ENCODE data around the gene FBXL13. TPM values are rescaled to one million over a fixed set of nuclear protein-coding genes. Genes with fewer than 3 reads are reported as not detected.

The FBXL13 gene
- total and polyA plus RNA-seq, 2 of the 8 experiments (the other 6 are each of a cell fraction or from before 2014, with no cell fraction given) = 1.2 to 2.8 TPM

GRCh38 chr7:102845346-102845745, 229.2 kb downstream of the FBXL13 start (continued):
- no peak for TF ChIP-seq FOSL1 (IDR thresholded peaks at IDR 0.05; ENCODE audit: insufficient read depth, low read depth, low read length)
- no peak for TF ChIP-seq JUND (IDR thresholded peaks at IDR 0.05; ENCODE audit: low read length)
- TF ChIP-seq HDAC6 (IDR thresholded peaks at IDR 0.05; ENCODE audit: low read depth, low read length) = no peak
- no peak for TF ChIP-seq NANOG (IDR thresholded peaks at IDR 0.05; ENCODE audit: insufficient read depth, low read depth, low read length, poor library complexity, severe bottlenecking)
- no peak for TF ChIP-seq SRF (IDR thresholded peaks at IDR 0.05; ENCODE audit: low read depth, low read length)
- no peak for TF ChIP-seq GTF2F1 (IDR thresholded peaks at IDR 0.05; ENCODE audit: borderline replicate concordance, low read depth, low read length)

Measured in H1 (cell line).